ENCODE measurements around the gene ANGEL1.

DNA sequence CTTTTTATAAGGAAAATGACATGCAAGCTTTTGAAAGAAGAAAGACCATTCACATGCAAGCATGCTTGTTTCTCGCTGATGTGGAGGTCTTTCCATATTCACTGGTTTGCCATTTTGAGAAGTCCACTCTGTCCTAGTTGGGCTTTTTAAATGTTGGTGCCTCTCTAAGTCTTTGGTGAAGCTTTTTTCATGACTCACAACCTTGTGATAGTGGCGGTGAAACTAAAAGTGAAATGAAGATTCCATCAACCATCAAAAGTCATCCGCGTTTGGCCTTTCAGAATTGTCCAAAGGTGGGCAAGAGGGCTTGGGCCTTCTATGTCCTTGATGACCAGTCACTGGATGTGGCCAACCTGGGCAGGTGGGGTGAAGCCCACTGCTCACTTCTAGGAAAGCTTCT is 17.9 kb upstream of the ANGEL1 start:
- TF ChIP-seq, protein P1, sequence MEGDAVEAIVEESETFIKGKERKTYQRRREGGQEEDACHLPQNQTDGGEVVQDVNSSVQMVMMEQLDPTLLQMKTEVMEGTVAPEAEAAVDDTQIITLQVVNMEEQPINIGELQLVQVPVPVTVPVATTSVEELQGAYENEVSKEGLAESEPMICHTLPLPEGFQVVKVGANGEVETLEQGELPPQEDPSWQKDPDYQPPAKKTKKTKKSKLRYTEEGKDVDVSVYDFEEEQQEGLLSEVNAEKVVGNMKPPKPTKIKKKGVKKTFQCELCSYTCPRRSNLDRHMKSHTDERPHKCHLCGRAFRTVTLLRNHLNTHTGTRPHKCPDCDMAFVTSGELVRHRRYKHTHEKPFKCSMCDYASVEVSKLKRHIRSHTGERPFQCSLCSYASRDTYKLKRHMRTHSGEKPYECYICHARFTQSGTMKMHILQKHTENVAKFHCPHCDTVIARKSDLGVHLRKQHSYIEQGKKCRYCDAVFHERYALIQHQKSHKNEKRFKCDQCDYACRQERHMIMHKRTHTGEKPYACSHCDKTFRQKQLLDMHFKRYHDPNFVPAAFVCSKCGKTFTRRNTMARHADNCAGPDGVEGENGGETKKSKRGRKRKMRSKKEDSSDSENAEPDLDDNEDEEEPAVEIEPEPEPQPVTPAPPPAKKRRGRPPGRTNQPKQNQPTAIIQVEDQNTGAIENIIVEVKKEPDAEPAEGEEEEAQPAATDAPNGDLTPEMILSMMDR (IDR thresholded peaks at IDR 0.05): no peak
- no peak for TF ChIP-seq POLR2A (IDR thresholded peaks at IDR 0.05)
